ENCODE data around the gene TMEM223.

The TMEM223 gene

GRCh38 chr11:62804310-62805075 is 12.7 kb upstream of the TMEM223 start:
- Histone ChIP-seq H2AFZ (ENCODE audit: low read length) (no peak overlapping the region), H3F3A (ENCODE audit: low read depth) (no peaks in the 10 kb centered on the region)
- TF ChIP-seq CTCF (conservative IDR thresholded peaks at IDR 0.05; ENCODE audit: low read length): no peak
- TF ChIP-seq EZH2phosphoT487 (IDR thresholded peaks at IDR 0.05; ENCODE audit: borderline replicate concordance): no peak

GRCh38 chr11:62801071-62801470 is 9.3 kb upstream of the TMEM223 start:
- peaks cover 55% of the 10 kb centered on the region; the same call in 1 of the 2 replicates for H3K36me3 ChIP-seq (ENCODE audit: insufficient read depth, low read length)
- H4K20me1 ChIP-seq (ENCODE audit: insufficient read depth, low read length, poor library complexity, severe bottlenecking): peaks cover 19% of the 10 kb centered on the region
- no peak overlapping the region for H2AFZ ChIP-seq (ENCODE audit: low read length)
- H3F3A ChIP-seq (ENCODE audit: low read depth): no peaks in the 10 kb centered on the region
- H3K9ac ChIP-seq (ENCODE audit: low read depth, low read length, poor library complexity, severe bottlenecking): no peak overlapping the region
- H3K79me2 ChIP-seq (ENCODE audit: insufficient read depth, low read length): peaks cover 41% of the 10 kb centered on the region
- no peaks in the 10 kb centered on the region for H3K9me2 ChIP-seq (replicated peaks; ENCODE audit: low read depth, low read length)
- H3K27me3 ChIP-seq (ENCODE audit: insufficient read depth, low read length, poor library complexity, severe bottlenecking): no peaks in the 10 kb centered on the region
- peaks cover 15% of the 10 kb centered on the region for H3K4me1 ChIP-seq (ENCODE audit: insufficient read depth, low read length, poor library complexity, severe bottlenecking)
- TF ChIP-seq CTCF (conservative IDR thresholded peaks at IDR 0.05; ENCODE audit: low read length): no peak
- no peak for TF ChIP-seq EZH2phosphoT487 (IDR thresholded peaks at IDR 0.05; ENCODE audit: borderline replicate concordance)
- no peak overlapping the region for H3K4me2 ChIP-seq (ENCODE audit: low read depth, low read length, poor library complexity, severe bottlenecking)
- no peak overlapping the region for H3K4me3 ChIP-seq (ENCODE audit: low read length, poor library complexity, severe bottlenecking)
- H3K9me3 ChIP-seq (ENCODE audit: insufficient read depth, low read depth, low read length): no peaks in the 10 kb centered on the region

More at GRCh38 chr11:62804310-62805075, 12.7 kb upstream of the TMEM223 start:
- Histone ChIP-seq H3K36me3 (ENCODE audit: insufficient read depth, low read length) (peaks cover 24% of the 10 kb centered on the region; the same call in 1 of the 2 replicates), H3K9ac (ENCODE audit: low read depth, low read length, poor library complexity, severe bottlenecking) (peak overlapping the region; percentile 89), H3K4me2 (ENCODE audit: low read depth, low read length, poor library complexity, severe bottlenecking) (peak overlapping the region; percentile 91), H3K4me3 (ENCODE audit: low read length, poor library complexity, severe bottlenecking) (peak overlapping the region; percentile 94), H3K79me2 (ENCODE audit: insufficient read depth, low read length) (peaks cover 41% of the 10 kb centered on the region), H3K27me3 (ENCODE audit: insufficient read depth, low read length, poor library complexity, severe bottlenecking) (no peaks in the 10 kb centered on the region), H3K9me3 (ENCODE audit: insufficient read depth, low read depth, low read length) (no peaks in the 10 kb centered on the region), H3K4me1 (ENCODE audit: insufficient read depth, low read length, poor library complexity, severe bottlenecking) (peaks cover 15% of the 10 kb centered on the region), H4K20me1 (ENCODE audit: insufficient read depth, low read length, poor library complexity, severe bottlenecking) (peaks cover 19% of the 10 kb centered on the region), H3K9me2 (replicated peaks; ENCODE audit: low read depth, low read length) (no peaks in the 10 kb centered on the region)

GRCh38 chr11:62799486-62799885 is 7.7 kb upstream of the TMEM223 start:
- Histone ChIP-seq H3K27me3 (ENCODE audit: insufficient read depth, low read length, poor library complexity, severe bottlenecking) (no peaks in the 10 kb centered on the region), H3K4me3 (ENCODE audit: low read length, poor library complexity, severe bottlenecking) (no peak overlapping the region), H3F3A (ENCODE audit: low read depth) (no peaks in the 10 kb centered on the region), H3K36me3 (ENCODE audit: insufficient read depth, low read length) (peaks cover 70% of the 10 kb centered on the region), H3K4me2 (ENCODE audit: low read depth, low read length, poor library complexity, severe bottlenecking) (no peak overlapping the region), H3K9me3 (ENCODE audit: insufficient read depth, low read depth, low read length) (no peaks in the 10 kb centered on the region), H2AFZ (ENCODE audit: low read length) (no peak overlapping the region), H3K9ac (ENCODE audit: low read depth, low read length, poor library complexity, severe bottlenecking) (no peak overlapping the region), H4K20me1 (ENCODE audit: insufficient read depth, low read length, poor library complexity, severe bottlenecking) (peaks cover 14% of the 10 kb centered on the region), H3K79me2 (ENCODE audit: insufficient read depth, low read length) (peaks cover 35% of the 10 kb centered on the region), H3K4me1 (ENCODE audit: insufficient read depth, low read length, poor library complexity, severe bottlenecking) (peaks cover 15% of the 10 kb centered on the region), H3K9me2 (replicated peaks; ENCODE audit: low read depth, low read length) (no peaks in the 10 kb centered on the region)
- TF ChIP-seq EZH2phosphoT487 (IDR thresholded peaks at IDR 0.05; ENCODE audit: borderline replicate concordance) (no peak), CTCF (conservative IDR thresholded peaks at IDR 0.05; ENCODE audit: low read length) (no peak)
